HEK293 (cell line): ENCODE measurements around the gene EIF4G3.

Source experiments
- CTCF ChIA-PET: fragments of 350-600 bp; formaldehyde crosslinking; extraction: SDS; loops from one replicate; lab custom pipeline; 2021; ENCODE audit warnings: antibody characterized with exemption; lab: Yijun Ruan, JAX
- POLR2A ChIA-PET: fragments of 300-600 bp; formaldehyde crosslinking; extraction: SDS; loops from one replicate; lab custom pipeline; 2020; ENCODE audit warnings: antibody characterized with exemption, inconsistent platforms; lab: Yijun Ruan, JAX
- H3K27ac ChIP-seq: fragments of 200-500 bp; sonication (Bioruptor generic); 2 replicates; pipeline ENCODE4 v1.5.1; 2014; ENCODE audit warnings: low read depth, low read length, control low read depth, inconsistent platforms; ENCODE audit errors: extremely low read depth
- H3K36me3 ChIP-seq, 2 experiments: fragments of 200-500 bp in 1 of 2; sonication (Bioruptor generic) in 1 of 2; 1 replicate in 1 of 2; 2 replicates in 1 of 2; pipeline ENCODE4 v1.5.1; 2014 to 2017; ENCODE audit warnings: inconsistent platforms in 2 of 2, low read length in 2 of 2; ENCODE audit not compliant: control insufficient read depth in 2 of 2, insufficient read depth in 1 of 2
- H3K4me1 ChIP-seq: fragments of 200-500 bp; sonication (Bioruptor generic); 2 replicates; pipeline ENCODE4 v1.5.1; 2014; ENCODE audit warnings: mild to moderate bottlenecking, low read length, inconsistent platforms; ENCODE audit not compliant: control insufficient read depth, insufficient read depth
- H3K4me3 ChIP-seq: 2 replicates; pipeline ENCODE4 v1.5.1; 2011; ENCODE audit warnings: low read depth, mild to moderate bottlenecking, control low read depth, low read length, moderate library complexity
- H3K9me3 ChIP-seq: fragments of 200-500 bp; sonication (Bioruptor generic); 2 replicates; pipeline ENCODE4 v1.5.1; 2014; ENCODE audit warnings: low read depth, low read length, inconsistent platforms; ENCODE audit not compliant: control insufficient read depth, insufficient read depth
- BCL6B ChIP-seq: fragments of 450-650 bp; formaldehyde crosslinking; IDR thresholded peaks from 2 replicates; pipeline ENCODE4 v1.5.1; 2017; ENCODE audit warnings: missing biosample characterization, missing genetic modification characterization
- GFI1B ChIP-seq: fragments of 450-650 bp; formaldehyde crosslinking; IDR thresholded peaks from 2 replicates; pipeline ENCODE4 v1.5.1; 2016; ENCODE audit warnings: missing biosample characterization, missing genetic modification characterization
- HOXC10 ChIP-seq: sonication (generic); formaldehyde crosslinking; IDR thresholded peaks from 2 replicates; pipeline ENCODE4 v1.8.1; 2023; ENCODE audit warnings: mild to moderate bottlenecking, missing genetic modification reagents
- INSM2 ChIP-seq: fragments of 450-650 bp; formaldehyde crosslinking; IDR thresholded peaks from 2 replicates; pipeline ENCODE4 v1.5.1; 2016; ENCODE audit warnings: missing biosample characterization, missing genetic modification characterization
- OSR2 ChIP-seq: fragments of 450-650 bp; formaldehyde crosslinking; IDR thresholded peaks from 2 replicates; pipeline ENCODE4 v1.5.1; 2016; ENCODE audit warnings: missing biosample characterization, missing genetic modification characterization
- PRDM6 ChIP-seq: fragments of 450-650 bp; formaldehyde crosslinking; IDR thresholded peaks from 2 replicates; pipeline ENCODE4 v1.5.1; 2017; ENCODE audit warnings: missing biosample characterization, missing genetic modification characterization
- ZBTB44 ChIP-seq: fragments of 450-650 bp; IDR thresholded peaks from 2 replicates; pipeline ENCODE4 v1.5.1; 2018; ENCODE audit warnings: missing biosample characterization, mild to moderate bottlenecking, missing genetic modification characterization
- ZBTB7A ChIP-seq: fragments of 450-650 bp; formaldehyde crosslinking; IDR thresholded peaks from 2 replicates; pipeline ENCODE4 v1.5.1; 2016; ENCODE audit warnings: low read depth, missing biosample characterization, missing genetic modification characterization
- ZEB2 ChIP-seq: fragments of 450-650 bp; formaldehyde crosslinking; IDR thresholded peaks from 2 replicates; pipeline ENCODE4 v1.5.1; 2016; ENCODE audit warnings: missing biosample characterization, missing genetic modification characterization
- ZNF23 ChIP-seq: fragments of 450-650 bp; formaldehyde crosslinking; IDR thresholded peaks from 2 replicates; pipeline ENCODE4 v1.5.1; 2016; ENCODE audit warnings: missing biosample characterization, missing genetic modification characterization, borderline replicate concordance
- ZNF366 ChIP-seq: fragments of 450-650 bp; formaldehyde crosslinking; conservative IDR thresholded peaks from 2 replicates; pipeline ENCODE4 v1.5.1; 2016; ENCODE audit warnings: missing biosample characterization, missing genetic modification characterization
- ZNF391 ChIP-seq: fragments of 450-650 bp; formaldehyde crosslinking; IDR thresholded peaks from 2 replicates; pipeline ENCODE4 v1.5.1; 2016; ENCODE audit warnings: low read depth, missing biosample characterization, missing genetic modification characterization, borderline replicate concordance
- ZNF426 ChIP-seq: fragments of 450-650 bp; formaldehyde crosslinking; IDR thresholded peaks from 2 replicates; pipeline ENCODE4 v1.5.1; 2017; ENCODE audit warnings: missing biosample characterization, missing genetic modification characterization, mild to moderate bottlenecking, inconsistent platforms, moderate library complexity
- ZNF561 ChIP-seq: fragments of 450-650 bp; IDR thresholded peaks from 2 replicates; pipeline ENCODE4 v1.5.1; 2018; ENCODE audit warnings: missing biosample characterization, missing genetic modification characterization, borderline replicate concordance
- ZNF596 ChIP-seq: fragments of 450-650 bp; IDR thresholded peaks from 2 replicates; pipeline ENCODE4 v1.5.0; 2018; ENCODE audit warnings: missing biosample characterization, mild to moderate bottlenecking, missing genetic modification characterization, moderate library complexity
- ZNF600 ChIP-seq: fragments of 450-650 bp; formaldehyde crosslinking; IDR thresholded peaks from 2 replicates; pipeline ENCODE4 v1.5.1; 2016; ENCODE audit warnings: missing biosample characterization, missing genetic modification characterization
- ZNF639 ChIP-seq: fragments of 450-650 bp; formaldehyde crosslinking; IDR thresholded peaks from 2 replicates; pipeline ENCODE4 v1.5.1; 2016; ENCODE audit warnings: missing biosample characterization, missing genetic modification characterization
- ZNF701 ChIP-seq: fragments of 450-650 bp; formaldehyde crosslinking; IDR thresholded peaks from 2 replicates; pipeline ENCODE4 v1.5.1; 2016; ENCODE audit warnings: missing biosample characterization, missing genetic modification characterization

Gene EIF4G3

GRCh38 chr1:20896826-20897225, 279.9 kb downstream of the EIF4G3 start:
- Histone ChIP-seq H3K4me1 (no peaks in the 10 kb centered on the region), H3K4me3 (no peak overlapping the region), H3K36me3 (peaks cover 13 to 50% of the 10 kb centered on the region in 2 experiments), H3K27ac (no peak overlapping the region), H3K9me3 (no peaks in the 10 kb centered on the region)
- TF ChIP-seq PRDM6 (tag by site-specific recombination) (peak; percentile 68), GFI1B (tag by site-specific recombination) (peak; percentile 72; the same call in 1 of the 2 replicates), ZNF366 (tag by site-specific recombination) (peak; percentile 66), OSR2 (tag by site-specific recombination) (peak; percentile 14; the same call in 1 of the 2 replicates), ZEB2 (0 out of 2 replicates have a peak, but pooled peaks have one; percentile 12), BCL6B (no peak), ZNF639 (0 out of 2 replicates have a peak, but pooled peaks have one; percentile 34), INSM2 (tag by site-specific recombination) (peak; percentile 59; the same call in 1 of the 2 replicates), ZBTB44 (tag by site-specific recombination) (0 out of 2 replicates have a peak, but pooled peaks have one; percentile 27), ZNF23 (tag by site-specific recombination) (no peak)
- ChIA-PET CTCF (no interaction called here), POLR2A (no interaction called here)

GRCh38 chr1:20893931-20894330, 282.8 kb downstream of the EIF4G3 start:
- H3K9me3 ChIP-seq: no peaks in the 10 kb centered on the region
- TF ChIP-seq ZNF561 (tag by site-specific recombination): no peak
- CTCF ChIA-PET: no interaction called here
- H3K4me3 ChIP-seq: no peak overlapping the region
- peaks cover 17 to 53% of the 10 kb centered on the region in 2 experiments for H3K36me3 ChIP-seq
- H3K4me1 ChIP-seq: no peaks in the 10 kb centered on the region
- no peak overlapping the region for H3K27ac ChIP-seq
- POLR2A ChIA-PET: no interaction called here

- Histone ChIP-seq H3K36me3 (peaks cover 14 to 56% of the 10 kb centered on the region in 2 experiments), H3K27ac (no peak overlapping the region), H3K4me3 (no peak overlapping the region), H3K4me1 (no peaks in the 10 kb centered on the region), H3K9me3 (no peaks in the 10 kb centered on the region)
- TF ChIP-seq ZNF701 (tag by site-specific recombination) (no peak), ZBTB44 (tag by site-specific recombination) (no peak), ZNF426 (tag by site-specific recombination) (no peak), OSR2 (tag by site-specific recombination) (no peak), ZBTB7A (tag by site-specific recombination) (no peak), ZNF596 (no peak), ZNF391 (no peak), ZNF600 (tag by site-specific recombination) (no peak), HOXC10 (CRISPR knock-in tag) (no peak)
- ChIA-PET POLR2A (no interaction called here), CTCF (interaction anchor here (0.6 kb wide), 1 partner anchor 41 kb away, joined by 4 read pairs; no protein-coding TSS in a partner anchor)
Measured at GRCh38 chr1:20891091-20891490, 285.6 kb downstream of the EIF4G3 start.
